Measurements from ENCODE around the gene ADGRA3. TPM values are rescaled to one million over a fixed set of nuclear protein-coding genes. Genes with fewer than 3 reads are reported as not detected.

ADGRA3 gene
- total RNA-seq, 1 donor, result 2.2 TPM

- no peaks in the 10 kb centered on the region for H3K9me3 ChIP-seq (ENCODE audit: low read depth, low read length)
- no peaks in the 10 kb centered on the region for H3K4me1 ChIP-seq (ENCODE audit: insufficient read depth, low read length)
- H3K27me3 ChIP-seq (ENCODE audit: insufficient read depth, low read length), result no peaks in the 10 kb centered on the region
- H3K4me3 ChIP-seq (ENCODE audit: low read length), result no peak overlapping the region
These were observed 15.7 kb downstream of the ADGRA3 start for GRCh38 chr4:22500128-22500611.

- H3K27me3 ChIP-seq (ENCODE audit: insufficient read depth, low read length), result no peaks in the 10 kb centered on the region
These were observed 17.0 kb downstream of the ADGRA3 start for GRCh38 chr4:22498866-22499265.

GRCh38 chr4:22496165-22496813, 19.6 kb downstream of the ADGRA3 start:
- Histone ChIP-seq H3K4me3 (ENCODE audit: low read length) (no peak overlapping the region), H3K27me3 (ENCODE audit: insufficient read depth, low read length) (no peaks in the 10 kb centered on the region), H3K9me3 (ENCODE audit: low read depth, low read length) (no peaks in the 10 kb centered on the region), H3K4me1 (ENCODE audit: insufficient read depth, low read length) (no peaks in the 10 kb centered on the region)

More at GRCh38 chr4:22498866-22499265, 17.0 kb downstream of the ADGRA3 start:
- Histone ChIP-seq H3K4me1 (ENCODE audit: insufficient read depth, low read length) (no peaks in the 10 kb centered on the region), H3K9me3 (ENCODE audit: low read depth, low read length) (no peaks in the 10 kb centered on the region), H3K4me3 (ENCODE audit: low read length) (no peak overlapping the region)

- Histone ChIP-seq H3K27me3 (ENCODE audit: insufficient read depth, low read length) (no peaks in the 10 kb centered on the region), H3K9me3 (ENCODE audit: low read depth, low read length) (no peaks in the 10 kb centered on the region), H3K4me1 (ENCODE audit: insufficient read depth, low read length) (no peaks in the 10 kb centered on the region), H3K4me3 (ENCODE audit: low read length) (no peak overlapping the region)
These were observed 22.3 kb downstream of the ADGRA3 start for GRCh38 chr4:22493523-22493922.

- Histone ChIP-seq H3K4me1 (ENCODE audit: insufficient read depth, low read length) (no peaks in the 10 kb centered on the region), H3K9me3 (ENCODE audit: low read depth, low read length) (no peaks in the 10 kb centered on the region), H3K4me3 (ENCODE audit: low read length) (no peak overlapping the region), H3K27me3 (ENCODE audit: insufficient read depth, low read length) (no peaks in the 10 kb centered on the region)
These were observed 22.9 kb downstream of the ADGRA3 start for GRCh38 chr4:22492987-22493386.

- no peaks in the 10 kb centered on the region for H3K9me3 ChIP-seq (ENCODE audit: low read depth, low read length)
- H3K4me3 ChIP-seq (ENCODE audit: low read length), result no peak overlapping the region
- no peaks in the 10 kb centered on the region for H3K4me1 ChIP-seq (ENCODE audit: insufficient read depth, low read length)
- no peaks in the 10 kb centered on the region for H3K27me3 ChIP-seq (ENCODE audit: insufficient read depth, low read length)
These were observed 23.9 kb downstream of the ADGRA3 start for GRCh38 chr4:22491939-22492338.

- Histone ChIP-seq H3K4me1 (ENCODE audit: insufficient read depth, low read length) (no peaks in the 10 kb centered on the region), H3K9me3 (ENCODE audit: low read depth, low read length) (no peaks in the 10 kb centered on the region), H3K27me3 (ENCODE audit: insufficient read depth, low read length) (no peaks in the 10 kb centered on the region), H3K4me3 (ENCODE audit: low read length) (no peak overlapping the region)
These were observed 25.0 kb downstream of the ADGRA3 start for GRCh38 chr4:22490718-22491315.

- Histone ChIP-seq H3K4me3 (ENCODE audit: low read length) (no peak overlapping the region), H3K9me3 (ENCODE audit: low read depth, low read length) (no peaks in the 10 kb centered on the region), H3K4me1 (ENCODE audit: insufficient read depth, low read length) (peaks cover 7% of the 10 kb centered on the region), H3K27me3 (ENCODE audit: insufficient read depth, low read length) (no peaks in the 10 kb centered on the region)
These were observed 27.8 kb downstream of the ADGRA3 start for GRCh38 chr4:22488106-22488505.

- no peaks in the 10 kb centered on the region for H3K27me3 ChIP-seq (ENCODE audit: insufficient read depth, low read length)
- peaks cover 15% of the 10 kb centered on the region for H3K4me1 ChIP-seq (ENCODE audit: insufficient read depth, low read length)
- H3K4me3 ChIP-seq (ENCODE audit: low read length), result no peak overlapping the region
These were observed 28.5 kb downstream of the ADGRA3 start for GRCh38 chr4:22487328-22487727.

GRCh38 chr4:22486276-22486675, 29.6 kb downstream of the ADGRA3 start:
- Histone ChIP-seq H3K4me1 (ENCODE audit: insufficient read depth, low read length) (peaks cover 15% of the 10 kb centered on the region), H3K4me3 (ENCODE audit: low read length) (no peak overlapping the region), H3K9me3 (ENCODE audit: low read depth, low read length) (no peaks in the 10 kb centered on the region), H3K27me3 (ENCODE audit: insufficient read depth, low read length) (no peaks in the 10 kb centered on the region)

More at GRCh38 chr4:22487328-22487727, 28.5 kb downstream of the ADGRA3 start:
- no peaks in the 10 kb centered on the region for H3K9me3 ChIP-seq (ENCODE audit: low read depth, low read length)

GRCh38 chr4:22485737-22486136, 30.1 kb downstream of the ADGRA3 start:
- peaks cover 15% of the 10 kb centered on the region for H3K4me1 ChIP-seq (ENCODE audit: insufficient read depth, low read length)
- H3K4me3 ChIP-seq (ENCODE audit: low read length), result no peak overlapping the region
- no peaks in the 10 kb centered on the region for H3K27me3 ChIP-seq (ENCODE audit: insufficient read depth, low read length)
- H3K9me3 ChIP-seq (ENCODE audit: low read depth, low read length), result no peaks in the 10 kb centered on the region

- Histone ChIP-seq H3K4me1 (ENCODE audit: insufficient read depth, low read length) (peaks cover 15% of the 10 kb centered on the region), H3K27me3 (ENCODE audit: insufficient read depth, low read length) (no peaks in the 10 kb centered on the region), H3K9me3 (ENCODE audit: low read depth, low read length) (no peaks in the 10 kb centered on the region), H3K4me3 (ENCODE audit: low read length) (no peak overlapping the region)
These were observed 32.3 kb downstream of the ADGRA3 start for GRCh38 chr4:22483551-22483981.

- H3K9me3 ChIP-seq (ENCODE audit: low read depth, low read length), result no peaks in the 10 kb centered on the region
- no peak overlapping the region for H3K4me3 ChIP-seq (ENCODE audit: low read length)
- peaks cover 15% of the 10 kb centered on the region for H3K4me1 ChIP-seq (ENCODE audit: insufficient read depth, low read length)
These were observed 33.4 kb downstream of the ADGRA3 start for GRCh38 chr4:22482250-22483127.

GRCh38 chr4:22480675-22481327, 35.1 kb downstream of the ADGRA3 start:
- Histone ChIP-seq H3K4me3 (ENCODE audit: low read length) (no peak overlapping the region), H3K9me3 (ENCODE audit: low read depth, low read length) (no peaks in the 10 kb centered on the region), H3K27me3 (ENCODE audit: insufficient read depth, low read length) (no peaks in the 10 kb centered on the region), H3K4me1 (ENCODE audit: insufficient read depth, low read length) (peaks cover 15% of the 10 kb centered on the region)

More at GRCh38 chr4:22482250-22483127, 33.4 kb downstream of the ADGRA3 start:
- H3K27me3 ChIP-seq (ENCODE audit: insufficient read depth, low read length), result no peaks in the 10 kb centered on the region

GRCh38 chr4:22478426-22478825, 37.4 kb downstream of the ADGRA3 start:
- peaks cover 9% of the 10 kb centered on the region for H3K4me1 ChIP-seq (ENCODE audit: insufficient read depth, low read length)
- H3K4me3 ChIP-seq (ENCODE audit: low read length), result no peak overlapping the region
- no peaks in the 10 kb centered on the region for H3K27me3 ChIP-seq (ENCODE audit: insufficient read depth, low read length)
- no peaks in the 10 kb centered on the region for H3K9me3 ChIP-seq (ENCODE audit: low read depth, low read length)
